B cell (primary cell): ENCODE measurements around the gene ITPR2.

Experiments
- CTCF ChIP-seq: fragments of 200-600 bp; IDR thresholded peaks from one replicate; pipeline ENCODE4 v1.8.0; 2022; ENCODE audit warnings: antibody characterized with exemption, mild to moderate bottlenecking
- EZH2 ChIP-seq: IDR thresholded peaks from 2 replicates; pipeline ENCODE4 v1.6.1; 2012; ENCODE audit warnings: borderline replicate concordance, low read depth, mild to moderate bottlenecking, moderate library complexity, low read length; ENCODE audit not compliant: insufficient read depth, poor library complexity, severe bottlenecking

DNA sequence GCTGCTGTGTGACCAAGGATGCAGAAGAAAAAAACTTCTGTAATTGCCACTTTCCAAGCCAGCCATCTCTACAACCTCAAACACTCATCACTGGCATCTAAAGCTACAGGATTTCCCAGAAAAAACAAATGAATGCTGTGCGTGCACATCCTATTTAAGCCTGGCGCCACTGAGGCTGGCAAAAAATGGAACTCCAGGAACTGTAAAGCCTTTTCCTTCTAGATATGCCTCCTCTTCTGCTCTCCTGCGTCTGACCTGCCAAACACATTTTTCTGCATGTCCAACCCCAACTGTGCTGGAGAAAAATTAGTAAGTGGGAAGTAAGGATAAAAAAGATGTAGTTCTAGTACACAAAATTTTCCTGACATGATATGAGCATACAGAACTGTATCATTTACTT lies 184.9 kb downstream of the ITPR2 start:
- no peak for TF ChIP-seq CTCF
- TF ChIP-seq EZH2, result no peak
